Right lobe of liver (tissue), 6 donors: Measurements from ENCODE around the gene SLC35B2. TPM values are rescaled to one million over a fixed set of nuclear protein-coding genes. Genes with fewer than 3 reads are reported as not detected.

ENCODE experiments used
- ATAC-seq, 4 donors: fragments of 200-7000 bp; cut with Tn5 transposase; one replicate each; pipeline ENCODE4 v1.9.1; 2020; ENCODE audit warnings: mild to moderate bottlenecking in 4 of 4, moderate library complexity in 4 of 4
- DNase-seq, 3 donors: peaks; one replicate each; pipeline ENCODE4 v3.0.0-alpha.2; 2020
- H3K27ac ChIP-seq, 3 donors: fragments of 200-600 bp; one replicate each; pipeline ENCODE4 v1.8.0; 2022
- H3K27me3 ChIP-seq, 2 donors: fragments of 200-600 bp; one replicate each; pipeline ENCODE4 v1.8.0; 2022
- H3K36me3 ChIP-seq, 4 donors: fragments of 200-600 bp; sonication (generic) in 1 of 4; one replicate each; pipeline versions ENCODE4 v1.5.1 to v1.8.0; 2017 to 2022; ENCODE audit warnings: control low read depth in 1 of 4
- H3K4me1 ChIP-seq, 4 donors: fragments of 200-600 bp; sonication (generic) in 1 of 4; one replicate each; pipeline versions ENCODE4 v1.5.1 to v1.8.0; 2017 to 2022; ENCODE audit warnings: control low read depth in 1 of 4
- H3K4me3 ChIP-seq, 3 donors: fragments of 200-600 bp; one replicate each; pipeline ENCODE4 v1.8.0; 2022
- H3K9me3 ChIP-seq, 4 donors: fragments of 200-600 bp; sonication (generic) in 1 of 4; one replicate each; pipeline versions ENCODE4 v1.5.1 to v1.8.0; 2017 to 2022; ENCODE audit warnings: control low read depth in 1 of 4
- POLR2A ChIP-seq: fragments of 450-650 bp; IDR thresholded peaks from one replicate; pipeline ENCODE4 v1.6.1; 2017; ENCODE audit warnings: antibody characterized with exemption, mild to moderate bottlenecking
- WGBS: methylation state at CpG from one replicate; pipeline ENCODE4 v1.1.6; 2018; ENCODE audit warnings: low coverage, low lambda C conversion rate; ENCODE audit not compliant: insufficient coverage; ENCODE audit errors: missing lambda C conversion rate; 5-methylcytosine and 5-hydroxymethylcytosine counted together
- intact Hi-C, 2 donors: fragments of 100-400 bp; cut with DNase I; formaldehyde crosslinking; loops; one replicate each; pipeline versions ENCODE4 v1.11.2 to v1.14.1; 2022
- long read RNA-seq: library from polyadenylated mRNA; unstranded; transcript quantifications from one replicate; pipeline ENCODE4 v2.0.0, GENCODE V29; 2019
- total RNA-seq, 6 experiments: library from RNA; depleted of rRNA in 2 of 6; stranded (reverse); fragments of >200 nt in 2 of 6; fragmentation: NEBNext Ultra II Directional in 3 of 6; extraction: Animal tissue kit (Norgen Biotek cat#: 25700) in 3 of 6; gene quantifications; one replicate each; pipeline versions ENCODE4 v1.1.0 to v1.2.4, GENCODE V29; 2016 to 2023
- TF ChIP-seq, protein P1 (sequence below), 4 donors: fragments of 200-600 bp in 3 of 4; fragments of 450-650 bp in 1 of 4; IDR thresholded peaks; one replicate each; pipeline versions ENCODE4 v1.5.1 to v1.8.0; 2016 to 2022; ENCODE audit warnings: antibody characterized with exemption in 4 of 4, mild to moderate bottlenecking in 2 of 4
- donor health status: DM: no; HTN: yes; CAD: no.
- donor health status: DM: no; HTN: no; CAD: no.
- donor health status: DM: no; HTN: no; CAD: no.
- donor health status: DM: no; HTN: yes; CAD: no.
- donor health status: DM: no; HTN: yes; CAD: no.

The SLC35B2 gene, protein sequence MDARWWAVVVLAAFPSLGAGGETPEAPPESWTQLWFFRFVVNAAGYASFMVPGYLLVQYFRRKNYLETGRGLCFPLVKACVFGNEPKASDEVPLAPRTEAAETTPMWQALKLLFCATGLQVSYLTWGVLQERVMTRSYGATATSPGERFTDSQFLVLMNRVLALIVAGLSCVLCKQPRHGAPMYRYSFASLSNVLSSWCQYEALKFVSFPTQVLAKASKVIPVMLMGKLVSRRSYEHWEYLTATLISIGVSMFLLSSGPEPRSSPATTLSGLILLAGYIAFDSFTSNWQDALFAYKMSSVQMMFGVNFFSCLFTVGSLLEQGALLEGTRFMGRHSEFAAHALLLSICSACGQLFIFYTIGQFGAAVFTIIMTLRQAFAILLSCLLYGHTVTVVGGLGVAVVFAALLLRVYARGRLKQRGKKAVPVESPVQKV
- total RNA-seq: 10 to 100 TPM; 15.1 to 29.0 (median 20.9) TPM
- long read RNA-seq, partial matches to known transcripts: 0 of 3 reads
- long read RNA-seq, other reads (novel, unspliced or antisense): 0 of 3 reads

DNA sequence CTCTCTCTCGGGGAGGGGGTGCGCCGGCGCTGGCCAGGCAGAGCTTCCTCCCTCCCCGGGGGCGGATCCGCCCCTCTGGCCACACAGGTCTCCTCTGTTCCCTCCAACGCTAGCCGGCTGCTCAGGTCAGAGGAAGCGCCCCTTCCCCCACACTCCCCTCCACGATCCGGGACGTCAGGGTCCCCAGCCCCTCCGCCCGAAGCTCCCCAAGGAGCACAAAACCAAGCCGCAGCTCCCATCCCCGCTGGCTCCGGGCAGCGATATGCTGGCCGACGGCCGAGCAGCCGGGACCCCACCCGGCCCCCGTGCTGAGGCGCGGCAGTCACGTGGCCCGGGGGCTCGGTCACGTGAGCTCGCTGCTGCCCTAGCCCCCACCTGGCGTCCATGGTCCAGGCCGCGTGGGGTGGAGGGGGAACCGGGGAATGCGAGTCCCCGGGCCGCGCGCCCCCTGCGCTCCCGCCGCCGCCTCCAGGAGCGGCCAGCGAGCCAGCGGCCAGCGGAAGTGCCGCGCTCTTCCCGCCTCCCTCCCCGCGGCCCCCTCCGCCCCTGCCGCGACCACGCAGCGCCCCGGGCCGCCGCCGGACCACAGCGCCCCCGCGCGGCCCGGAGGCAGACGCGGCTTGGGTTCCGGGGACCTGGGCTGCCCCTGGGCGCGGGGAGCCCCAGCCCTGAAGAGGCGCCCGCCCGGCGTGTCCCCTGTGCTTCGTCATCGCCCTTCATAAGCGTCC is at the start of gene SLC35B2:
TSS of gene SLC35B2 (minus strand) at position 504 of the 728 bp plus-strand sequence. CDS start at position 386, 118 bp downstream.
- Histone ChIP-seq H3K9me3 (no peaks in the 10 kb centered on the region), H3K36me3 (peaks cover 7 to 42% (median 19%) of the 10 kb centered on the region in 4 donors), H3K27ac (peak within 1 kb of the TSS; percentile 84 to 89 (median 88)), H3K27me3 (no peaks in the 10 kb centered on the region), H3K4me1 (peaks cover 0 to 9% (median 0%) of the 10 kb centered on the region in 4 donors), H3K4me3 (peak within 1 kb of the TSS; percentile 91 to 94 (median 94))
- ATAC-seq (peak; percentile 66 to 82 (median 74)), DNase-seq (peak; percentile 75 to 82 (median 77))
- peak; percentile 66 for TF ChIP-seq POLR2A
- TF ChIP-seq, protein P1, sequence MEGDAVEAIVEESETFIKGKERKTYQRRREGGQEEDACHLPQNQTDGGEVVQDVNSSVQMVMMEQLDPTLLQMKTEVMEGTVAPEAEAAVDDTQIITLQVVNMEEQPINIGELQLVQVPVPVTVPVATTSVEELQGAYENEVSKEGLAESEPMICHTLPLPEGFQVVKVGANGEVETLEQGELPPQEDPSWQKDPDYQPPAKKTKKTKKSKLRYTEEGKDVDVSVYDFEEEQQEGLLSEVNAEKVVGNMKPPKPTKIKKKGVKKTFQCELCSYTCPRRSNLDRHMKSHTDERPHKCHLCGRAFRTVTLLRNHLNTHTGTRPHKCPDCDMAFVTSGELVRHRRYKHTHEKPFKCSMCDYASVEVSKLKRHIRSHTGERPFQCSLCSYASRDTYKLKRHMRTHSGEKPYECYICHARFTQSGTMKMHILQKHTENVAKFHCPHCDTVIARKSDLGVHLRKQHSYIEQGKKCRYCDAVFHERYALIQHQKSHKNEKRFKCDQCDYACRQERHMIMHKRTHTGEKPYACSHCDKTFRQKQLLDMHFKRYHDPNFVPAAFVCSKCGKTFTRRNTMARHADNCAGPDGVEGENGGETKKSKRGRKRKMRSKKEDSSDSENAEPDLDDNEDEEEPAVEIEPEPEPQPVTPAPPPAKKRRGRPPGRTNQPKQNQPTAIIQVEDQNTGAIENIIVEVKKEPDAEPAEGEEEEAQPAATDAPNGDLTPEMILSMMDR (IDR thresholded peaks at IDR 0.05): peak; percentile 57 to 94 (median 74)
- 0% methylated on average over 1 of the region's 80 CpGs for WGBS
- intact Hi-C loops: no loop called here

DNA sequence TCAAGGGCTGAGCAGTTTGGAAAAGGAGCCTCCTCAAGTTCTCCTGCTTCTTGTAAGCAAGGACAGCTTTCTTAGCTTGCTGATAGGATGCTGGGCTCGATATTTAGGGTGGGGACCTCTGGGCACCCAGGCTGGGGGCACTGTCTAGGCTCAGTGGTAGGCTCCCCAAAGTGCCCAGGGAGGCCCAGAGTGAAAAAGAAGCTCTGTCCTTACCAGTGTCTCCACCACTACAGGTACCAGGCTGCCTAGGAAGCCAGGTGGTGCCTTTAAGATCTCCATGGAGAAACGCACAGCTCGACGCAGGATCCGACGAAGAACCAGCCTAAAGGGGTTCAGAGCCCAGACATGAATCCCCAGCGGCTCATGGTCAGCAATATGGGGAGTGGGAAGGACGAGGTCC is 49.4 kb upstream of the SLC35B2 start:
- no peak for TF ChIP-seq POLR2A
- TF ChIP-seq, protein P1 (IDR thresholded peaks at IDR 0.05): no peak
- ATAC-seq (no peak), DNase-seq (no peak)
- no peaks in the 10 kb centered on the region for H3K4me1 ChIP-seq
- no peak overlapping the region for H3K4me3 ChIP-seq
- no CpG with 5 or more reads among the region's 8 CpGs for WGBS
- H3K27me3 ChIP-seq: no peaks in the 10 kb centered on the region
- peaks cover 0 to 50% (median 27%) of the 10 kb centered on the region in 4 donors for H3K36me3 ChIP-seq
- H3K27ac ChIP-seq: no peak overlapping the region
- no peaks in the 10 kb centered on the region for H3K9me3 ChIP-seq
- intact Hi-C loops: no loop called here

DNA sequence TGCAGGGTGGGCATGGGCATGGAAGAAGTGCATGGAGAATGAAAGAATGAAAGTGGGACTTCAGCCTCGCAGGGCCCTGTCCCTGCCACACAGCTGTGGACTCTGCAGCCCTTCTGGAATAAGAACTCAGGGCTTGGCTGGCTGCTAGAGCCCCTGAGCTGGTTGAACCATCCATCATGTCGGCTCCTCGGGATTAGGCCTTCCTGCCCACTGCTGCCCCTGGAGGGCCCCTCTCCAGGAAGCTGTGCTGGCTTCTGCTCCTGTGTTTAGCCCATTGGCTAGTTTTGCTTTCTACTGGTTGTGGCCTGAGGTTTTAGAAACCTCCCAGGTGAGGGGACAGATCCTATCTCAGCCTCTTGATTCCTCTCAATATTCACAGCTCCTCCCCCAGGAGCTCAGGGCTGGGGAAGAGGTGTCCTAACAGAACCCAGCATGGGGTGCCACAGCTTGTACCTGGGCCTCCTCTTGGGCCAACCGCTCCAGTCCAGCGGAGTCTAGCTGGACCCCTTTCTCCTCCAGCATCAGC is 47.9 kb upstream of the SLC35B2 start:
- ATAC-seq: no peak
- H3K36me3 ChIP-seq: peaks cover 0 to 42% (median 24%) of the 10 kb centered on the region in 4 donors
- H3K4me1 ChIP-seq: no peaks in the 10 kb centered on the region
- H3K9me3 ChIP-seq: no peaks in the 10 kb centered on the region
- no peak overlapping the region for H3K27ac ChIP-seq
- H3K4me3 ChIP-seq: no peak overlapping the region
- WGBS: no CpG with 5 or more reads among the region's 5 CpGs
- H3K27me3 ChIP-seq: no peaks in the 10 kb centered on the region
- intact Hi-C loops: no loop called here
- DNase-seq: no peak
- TF ChIP-seq POLR2A: no peak
- TF ChIP-seq, protein P1 (IDR thresholded peaks at IDR 0.05): no peak

DNA sequence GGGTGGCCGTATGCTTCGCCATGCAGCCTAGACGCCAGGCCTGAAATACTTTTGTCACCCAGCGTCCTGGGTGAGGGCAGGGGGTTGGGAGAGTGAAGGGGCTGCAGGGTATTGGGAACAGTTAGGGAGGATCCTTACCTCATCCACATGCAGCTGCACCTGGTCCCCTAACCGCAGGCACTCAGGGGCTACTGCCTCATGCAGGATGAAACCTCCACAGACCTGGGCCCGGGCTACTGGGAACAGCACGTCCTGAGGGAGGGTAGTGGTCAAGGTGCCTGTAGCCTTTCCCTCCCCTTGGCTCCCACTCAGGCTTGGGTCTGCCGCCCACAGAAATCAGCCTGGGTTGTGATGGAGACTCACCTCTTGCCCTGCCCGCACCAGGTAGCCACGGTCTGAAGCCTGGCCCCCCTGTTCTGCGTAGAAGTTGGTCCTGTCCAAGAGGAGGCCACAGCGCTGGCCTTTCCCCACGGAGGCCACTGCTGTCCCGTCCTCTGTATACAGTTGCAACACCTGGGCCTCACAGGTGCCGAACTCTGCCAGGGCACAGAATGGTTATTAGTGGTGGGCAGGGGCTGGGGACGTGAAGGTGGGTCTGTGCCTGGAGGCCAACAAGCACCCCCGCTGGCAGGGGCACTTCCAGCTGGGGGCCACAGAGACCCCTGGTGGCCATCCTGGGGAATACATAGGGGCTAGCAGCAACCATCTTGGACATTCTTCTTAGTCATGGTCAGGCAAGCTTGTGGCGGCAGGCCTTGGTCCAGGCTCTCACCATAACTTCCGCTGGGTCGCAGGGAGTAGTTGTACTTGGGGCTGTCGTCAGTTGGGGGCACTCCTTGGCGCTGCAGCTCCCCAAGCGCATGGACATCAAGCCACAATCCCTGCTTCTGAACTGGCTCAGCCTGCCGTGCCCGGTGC is 47.2 kb upstream of the SLC35B2 start:
- peak; percentile 42 to 68 (median 62) for ATAC-seq
- H3K36me3 ChIP-seq: peaks cover 0 to 35% (median 20%) of the 10 kb centered on the region in 4 donors
- TF ChIP-seq POLR2A: no peak
- TF ChIP-seq, protein P1 (IDR thresholded peaks at IDR 0.05): peak; percentile 53 to 67 (median 64)
- H3K27me3 ChIP-seq: no peaks in the 10 kb centered on the region
- intact Hi-C loops: no loop called here
- H3K9me3 ChIP-seq: no peaks in the 10 kb centered on the region
- no CpG with 5 or more reads among the region's 25 CpGs for WGBS
- no peak overlapping the region for H3K27ac ChIP-seq
- DNase-seq: no peak
- H3K4me3 ChIP-seq: no peak overlapping the region
- no peaks in the 10 kb centered on the region for H3K4me1 ChIP-seq
